ENCODE results near the gene ASRGL1. TPM values are rescaled to one million over a fixed set of nuclear protein-coding genes. Genes with fewer than 3 reads are reported as not detected.

ASRGL1 gene
- total and polyA plus RNA-seq, 4 donors, result 24.5 to 65.2 (median 44.0) TPM

DNA sequence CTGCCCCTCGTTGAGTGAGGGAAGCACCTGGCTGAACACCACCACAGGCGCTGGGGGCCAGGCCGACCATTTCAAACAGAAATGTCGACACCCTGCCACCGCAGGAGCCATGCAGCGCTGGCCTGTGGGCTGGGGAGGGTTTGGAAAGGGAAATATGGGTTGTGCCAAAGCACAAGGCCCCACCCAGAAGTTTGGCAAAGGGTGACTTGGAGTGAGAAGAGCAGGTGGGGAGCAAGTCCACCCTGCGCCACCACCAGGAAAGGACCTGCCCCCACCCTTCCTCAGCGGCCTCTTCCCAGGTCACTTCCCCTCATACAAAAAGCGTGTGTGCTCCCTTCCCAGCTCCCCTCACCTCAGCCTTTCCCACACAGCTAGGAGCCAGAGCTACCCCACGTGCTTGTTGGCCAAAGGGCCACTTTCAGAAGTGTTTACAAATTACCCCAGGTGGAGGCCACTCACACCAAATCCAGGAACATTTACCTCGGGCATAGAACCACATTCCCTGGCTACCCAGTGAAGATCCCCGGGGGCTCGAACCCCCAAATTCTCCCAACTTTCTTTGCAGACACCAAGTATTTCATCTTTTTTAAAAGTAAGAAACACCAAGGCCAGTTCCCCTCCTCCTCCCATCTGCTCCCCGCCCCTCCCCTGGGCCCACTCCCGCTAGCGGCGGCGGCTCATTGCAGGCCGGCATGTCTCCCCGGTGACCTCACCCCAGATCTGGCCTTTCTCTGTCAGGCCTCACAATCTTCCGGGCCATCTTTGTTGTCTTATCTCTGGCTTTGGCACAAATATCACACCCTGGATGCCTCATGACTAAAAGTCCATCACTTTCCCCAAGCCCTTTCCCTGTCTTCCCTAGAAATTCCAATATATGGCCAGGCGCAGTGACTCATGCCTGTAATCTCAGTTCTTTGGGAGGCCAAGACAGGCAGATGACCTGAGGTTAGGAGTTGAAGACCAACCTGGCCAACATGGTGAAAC lies 61.1 kb downstream of the ASRGL1 start:
- H3K27ac ChIP-seq (ENCODE audit: low read depth, low read length), result peak overlapping the region; percentile 96
- no peak for DNase-seq (ENCODE audit: low read depth in 4 of 6, low spot score in 6 of 6)
- H3K4me1 ChIP-seq (ENCODE audit: control insufficient read depth, insufficient read depth, low read length), result peaks cover 70% of the 10 kb centered on the region

DNA sequence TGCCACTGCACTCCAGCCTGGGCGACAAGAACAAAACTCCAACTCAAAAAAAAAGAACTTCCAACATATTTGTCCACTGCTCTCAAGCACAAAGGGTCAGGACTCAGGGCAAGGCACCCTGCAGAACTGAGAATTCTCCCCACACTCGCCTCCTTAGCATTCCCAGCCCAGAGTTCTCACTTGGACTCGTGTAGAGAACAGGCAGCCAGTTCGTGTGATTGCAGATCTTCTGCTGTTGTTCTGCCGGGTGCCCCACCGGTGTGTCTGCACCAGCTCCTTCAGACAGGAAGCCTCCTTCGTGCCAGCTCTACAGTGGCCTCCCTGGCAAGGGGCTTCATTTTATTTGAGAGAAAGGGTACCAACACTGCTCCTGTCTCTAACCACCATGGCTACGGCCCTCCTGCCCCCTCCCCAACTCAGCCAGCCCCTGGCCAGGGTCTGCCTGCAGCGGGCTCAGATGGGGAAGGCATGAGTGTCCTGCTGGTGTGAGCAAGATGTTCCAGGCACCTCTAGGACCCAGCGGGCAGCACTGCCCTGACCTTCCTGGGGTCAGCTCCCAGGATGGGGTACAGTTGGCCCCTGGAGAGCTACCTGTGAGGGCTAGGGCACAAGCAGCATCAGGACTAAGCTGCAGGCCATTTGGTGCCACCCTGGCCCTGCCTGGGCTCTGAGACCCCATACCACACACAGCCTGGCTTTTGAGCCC lies 62.1 kb downstream of the ASRGL1 start:
- Histone ChIP-seq H3K27me3 (ENCODE audit: control insufficient read depth, insufficient read depth, low read length) (no peaks in the 10 kb centered on the region), H3K4me3 (ENCODE audit: low read depth, low read length) (no peak overlapping the region), H3K36me3 (ENCODE audit: control insufficient read depth, insufficient read depth, low read length) (peaks cover 5% of the 10 kb centered on the region), H3K9me3 (ENCODE audit: control insufficient read depth, insufficient read depth, low read length) (no peaks in the 10 kb centered on the region), H3K4me1 (ENCODE audit: control insufficient read depth, insufficient read depth, low read length) (peaks cover 73% of the 10 kb centered on the region), H3K27ac (ENCODE audit: low read depth, low read length) (peak overlapping the region; percentile 96)
- peak in 1 of 6 donors; percentile 56 for DNase-seq (ENCODE audit: low read depth in 4 of 6, low spot score in 6 of 6)
- 50% methylated on average over 7 of the region's 10 CpGs for WGBS (ENCODE audit: insufficient coverage)

More for the DNA sequence above, 61.1 kb downstream of the ASRGL1 start:
- H3K4me3 ChIP-seq (ENCODE audit: low read depth, low read length), result no peak overlapping the region
- peaks cover 5% of the 10 kb centered on the region for H3K36me3 ChIP-seq (ENCODE audit: control insufficient read depth, insufficient read depth, low read length)
- no peaks in the 10 kb centered on the region for H3K27me3 ChIP-seq (ENCODE audit: control insufficient read depth, insufficient read depth, low read length)
- WGBS (ENCODE audit: insufficient coverage), result 49% methylated on average over 19 of the region's 22 CpGs
- H3K9me3 ChIP-seq (ENCODE audit: control insufficient read depth, insufficient read depth, low read length), result no peaks in the 10 kb centered on the region

DNA sequence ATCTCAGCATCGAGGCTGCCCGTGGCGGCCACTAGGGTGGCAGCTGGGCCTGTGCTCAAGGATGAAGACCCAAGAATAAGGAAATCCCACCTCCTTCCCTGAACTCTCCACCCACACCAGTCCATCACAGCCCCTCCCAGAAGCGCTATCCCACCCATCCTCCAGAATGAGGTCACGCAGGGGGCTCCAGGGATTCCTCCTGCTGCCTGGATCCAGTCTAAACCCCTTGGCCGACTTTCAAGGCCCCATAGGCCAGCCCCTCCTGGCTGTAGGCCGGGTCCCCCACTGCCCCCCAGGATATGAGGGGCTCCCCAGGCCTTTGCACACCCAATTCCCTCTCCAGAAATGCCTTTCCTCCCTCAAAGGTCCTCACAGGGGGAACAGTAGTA lies 62.6 kb downstream of the ASRGL1 start:
- Histone ChIP-seq H3K4me1 (ENCODE audit: control insufficient read depth, insufficient read depth, low read length) (peaks cover 70% of the 10 kb centered on the region), H3K4me3 (ENCODE audit: low read depth, low read length) (no peak overlapping the region), H3K27ac (ENCODE audit: low read depth, low read length) (peak overlapping the region; percentile 96), H3K27me3 (ENCODE audit: control insufficient read depth, insufficient read depth, low read length) (no peaks in the 10 kb centered on the region), H3K9me3 (ENCODE audit: control insufficient read depth, insufficient read depth, low read length) (no peaks in the 10 kb centered on the region), H3K36me3 (ENCODE audit: control insufficient read depth, insufficient read depth, low read length) (peaks cover 5% of the 10 kb centered on the region)
- 20% methylated on average over 6 of the region's 7 CpGs for WGBS (ENCODE audit: insufficient coverage)
- peak in 3 of 6 donors; percentile 37 to 79 (median 47) for DNase-seq (ENCODE audit: low read depth in 4 of 6, low spot score in 6 of 6)

DNA sequence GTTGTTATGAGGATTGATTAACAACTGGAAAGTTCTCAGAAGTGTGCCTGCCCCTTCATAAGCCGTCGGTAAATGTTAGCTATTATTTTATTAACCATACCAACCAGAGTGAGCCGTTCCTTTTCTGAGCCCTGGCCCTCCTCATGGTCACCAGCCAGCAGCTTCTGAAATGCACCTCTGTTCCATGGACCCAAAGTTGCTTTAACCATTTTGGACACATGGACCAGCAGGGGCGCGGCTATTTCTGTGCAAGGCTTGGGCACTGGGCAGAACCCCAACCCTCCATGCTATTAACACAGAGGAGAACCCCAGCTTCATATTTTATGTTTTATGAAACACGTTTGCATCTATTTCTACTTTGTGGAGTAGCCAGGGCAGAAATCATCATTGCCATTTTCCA lies 63.0 kb downstream of the ASRGL1 start:
- Histone ChIP-seq H3K4me1 (ENCODE audit: control insufficient read depth, insufficient read depth, low read length) (peaks cover 66% of the 10 kb centered on the region), H3K27me3 (ENCODE audit: control insufficient read depth, insufficient read depth, low read length) (no peaks in the 10 kb centered on the region), H3K36me3 (ENCODE audit: control insufficient read depth, insufficient read depth, low read length) (peaks cover 5% of the 10 kb centered on the region), H3K4me3 (ENCODE audit: low read depth, low read length) (no peak overlapping the region), H3K27ac (ENCODE audit: low read depth, low read length) (peak overlapping the region; percentile 96), H3K9me3 (ENCODE audit: control insufficient read depth, insufficient read depth, low read length) (no peaks in the 10 kb centered on the region)
- no peak for DNase-seq (ENCODE audit: low read depth in 4 of 6, low spot score in 6 of 6)
- WGBS (ENCODE audit: insufficient coverage), result 43% methylated on average over 3 of the region's 6 CpGs

DNA sequence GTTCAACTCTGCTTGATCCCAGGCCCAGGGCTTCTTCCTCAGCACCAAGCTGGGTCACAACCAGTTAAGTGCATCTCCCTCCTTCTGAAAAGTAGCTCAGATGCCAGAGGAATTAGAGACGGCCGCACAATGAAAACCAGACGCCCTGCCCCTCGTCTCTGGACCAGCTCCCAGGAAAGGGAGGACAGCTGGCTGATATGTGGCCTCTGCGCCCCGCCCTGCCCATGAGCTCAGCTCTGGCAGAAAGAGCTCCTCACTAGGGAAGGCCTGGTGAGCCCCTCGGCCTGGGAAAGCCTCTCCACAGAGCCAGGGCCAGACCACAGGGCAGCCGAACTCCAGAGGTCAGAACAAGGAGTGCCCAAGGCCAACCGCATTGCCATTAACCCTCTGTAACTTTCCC lies 63.5 kb downstream of the ASRGL1 start:
- Histone ChIP-seq H3K4me1 (ENCODE audit: control insufficient read depth, insufficient read depth, low read length) (peaks cover 62% of the 10 kb centered on the region), H3K27ac (ENCODE audit: low read depth, low read length) (peak overlapping the region; percentile 96), H3K9me3 (ENCODE audit: control insufficient read depth, insufficient read depth, low read length) (no peaks in the 10 kb centered on the region), H3K36me3 (ENCODE audit: control insufficient read depth, insufficient read depth, low read length) (peaks cover 5% of the 10 kb centered on the region), H3K27me3 (ENCODE audit: control insufficient read depth, insufficient read depth, low read length) (no peaks in the 10 kb centered on the region), H3K4me3 (ENCODE audit: low read depth, low read length) (no peak overlapping the region)
- WGBS (ENCODE audit: insufficient coverage), result 22% methylated on average over 9 of the region's 9 CpGs
- peak in 5 of 6 donors; percentile 72 to 95 (median 85) for DNase-seq (ENCODE audit: low read depth in 4 of 6, low spot score in 6 of 6)

DNA sequence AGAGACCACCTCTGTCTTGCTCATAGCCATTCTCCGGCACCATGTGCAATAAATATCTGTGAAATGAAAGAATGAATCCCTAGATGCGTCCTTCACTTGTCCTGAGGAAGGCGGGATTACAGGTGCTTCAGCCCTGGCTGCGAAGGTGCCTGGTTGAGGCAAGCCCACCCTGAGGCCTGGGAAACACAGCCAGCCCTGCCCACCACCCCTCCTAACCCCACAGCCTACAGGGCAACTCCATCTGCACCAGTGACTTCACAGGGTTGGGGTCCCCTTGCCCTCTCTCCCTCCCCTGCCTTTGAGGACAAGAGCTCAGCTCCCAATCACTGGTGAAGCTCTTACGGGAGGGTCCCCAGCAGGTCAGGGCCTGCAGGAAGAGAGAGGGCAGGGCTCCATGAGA lies 64.1 kb downstream of the ASRGL1 start:
- H3K36me3 ChIP-seq (ENCODE audit: control insufficient read depth, insufficient read depth, low read length), result peaks cover 5% of the 10 kb centered on the region
- H3K27me3 ChIP-seq (ENCODE audit: control insufficient read depth, insufficient read depth, low read length), result no peaks in the 10 kb centered on the region
- no peak for DNase-seq (ENCODE audit: low read depth in 4 of 6, low spot score in 6 of 6)
- H3K27ac ChIP-seq (ENCODE audit: low read depth, low read length), result peak overlapping the region; percentile 96
- no peaks in the 10 kb centered on the region for H3K9me3 ChIP-seq (ENCODE audit: control insufficient read depth, insufficient read depth, low read length)
- H3K4me3 ChIP-seq (ENCODE audit: low read depth, low read length), result no peak overlapping the region
- H3K4me1 ChIP-seq (ENCODE audit: control insufficient read depth, insufficient read depth, low read length), result peaks cover 64% of the 10 kb centered on the region
- 74% methylated on average over 4 of the region's 5 CpGs for WGBS (ENCODE audit: insufficient coverage)

DNA sequence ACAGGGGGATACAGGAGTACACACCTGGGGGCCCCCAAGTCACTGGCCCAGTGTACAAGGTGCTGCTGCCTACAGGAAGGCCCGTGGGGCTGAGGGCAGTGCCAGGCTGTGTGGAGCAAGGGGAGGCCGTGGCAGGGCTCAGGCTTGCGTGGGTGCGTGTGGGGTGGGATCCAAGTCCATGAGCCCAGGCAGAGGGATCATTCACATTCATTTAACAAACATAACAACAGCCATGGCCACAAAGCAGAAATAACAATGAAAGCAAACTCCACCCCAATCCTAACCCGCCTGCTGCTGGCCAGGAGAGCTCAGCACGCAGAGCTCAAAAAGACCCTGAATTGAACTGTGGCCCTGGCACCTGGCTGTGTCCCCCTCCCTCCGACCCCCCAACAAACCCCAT lies 64.6 kb downstream of the ASRGL1 start:
- WGBS (ENCODE audit: insufficient coverage), result 45% methylated on average over 3 of the region's 7 CpGs

DNA sequence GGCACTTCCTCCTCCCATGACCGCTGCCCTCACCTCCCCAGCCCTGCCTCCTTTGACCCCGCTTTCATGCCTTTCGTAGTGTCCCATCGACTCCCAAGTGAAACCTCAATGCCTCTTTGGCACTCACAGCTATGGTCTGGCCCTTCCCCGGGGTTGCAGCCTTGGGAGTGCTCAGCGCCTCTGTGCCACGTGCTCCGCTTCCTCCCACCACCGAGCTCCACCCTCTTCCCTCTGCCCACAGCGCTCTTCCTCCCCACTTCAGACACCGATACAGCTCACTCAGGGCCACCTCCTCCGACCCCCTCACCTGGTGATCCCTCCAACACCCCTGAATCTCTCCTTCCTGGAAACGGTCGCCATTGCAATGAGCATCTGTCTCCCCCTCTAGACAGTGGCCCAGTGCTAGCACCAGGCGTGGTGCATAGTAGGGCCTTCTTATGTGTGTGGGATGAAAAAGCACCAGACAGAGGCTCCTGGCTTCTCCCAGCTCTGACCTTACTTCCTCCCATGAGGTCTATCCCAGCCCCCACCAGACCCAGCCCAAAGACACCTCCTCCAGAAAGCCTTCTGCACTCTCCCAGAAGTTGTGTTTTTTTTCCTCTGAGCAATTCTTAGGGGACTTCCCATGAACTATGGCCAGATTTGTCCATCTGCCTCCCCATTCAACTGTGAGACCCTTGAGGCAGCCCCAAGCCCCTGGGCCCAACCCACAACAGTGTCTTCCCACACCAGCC lies 65.1 kb downstream of the ASRGL1 start:
- Histone ChIP-seq H3K4me3 (ENCODE audit: low read depth, low read length) (no peak overlapping the region), H3K27ac (ENCODE audit: low read depth, low read length) (peak overlapping the region; percentile 96), H3K4me1 (ENCODE audit: control insufficient read depth, insufficient read depth, low read length) (peaks cover 61% of the 10 kb centered on the region), H3K36me3 (ENCODE audit: control insufficient read depth, insufficient read depth, low read length) (peaks cover 5% of the 10 kb centered on the region), H3K27me3 (ENCODE audit: control insufficient read depth, insufficient read depth, low read length) (no peaks in the 10 kb centered on the region), H3K9me3 (ENCODE audit: control insufficient read depth, insufficient read depth, low read length) (no peaks in the 10 kb centered on the region)
- no peak for DNase-seq (ENCODE audit: low read depth in 4 of 6, low spot score in 6 of 6)
- WGBS (ENCODE audit: insufficient coverage), result 64% methylated on average over 12 of the region's 15 CpGs

More for the DNA sequence above, 64.6 kb downstream of the ASRGL1 start:
- peak overlapping the region; percentile 96 for H3K27ac ChIP-seq (ENCODE audit: low read depth, low read length)
- no peaks in the 10 kb centered on the region for H3K9me3 ChIP-seq (ENCODE audit: control insufficient read depth, insufficient read depth, low read length)
- DNase-seq (ENCODE audit: low read depth in 4 of 6, low spot score in 6 of 6), result no peak
- H3K27me3 ChIP-seq (ENCODE audit: control insufficient read depth, insufficient read depth, low read length), result no peaks in the 10 kb centered on the region
- H3K4me1 ChIP-seq (ENCODE audit: control insufficient read depth, insufficient read depth, low read length), result peaks cover 64% of the 10 kb centered on the region
- H3K36me3 ChIP-seq (ENCODE audit: control insufficient read depth, insufficient read depth, low read length), result peaks cover 5% of the 10 kb centered on the region
- H3K4me3 ChIP-seq (ENCODE audit: low read depth, low read length), result no peak overlapping the region

DNA sequence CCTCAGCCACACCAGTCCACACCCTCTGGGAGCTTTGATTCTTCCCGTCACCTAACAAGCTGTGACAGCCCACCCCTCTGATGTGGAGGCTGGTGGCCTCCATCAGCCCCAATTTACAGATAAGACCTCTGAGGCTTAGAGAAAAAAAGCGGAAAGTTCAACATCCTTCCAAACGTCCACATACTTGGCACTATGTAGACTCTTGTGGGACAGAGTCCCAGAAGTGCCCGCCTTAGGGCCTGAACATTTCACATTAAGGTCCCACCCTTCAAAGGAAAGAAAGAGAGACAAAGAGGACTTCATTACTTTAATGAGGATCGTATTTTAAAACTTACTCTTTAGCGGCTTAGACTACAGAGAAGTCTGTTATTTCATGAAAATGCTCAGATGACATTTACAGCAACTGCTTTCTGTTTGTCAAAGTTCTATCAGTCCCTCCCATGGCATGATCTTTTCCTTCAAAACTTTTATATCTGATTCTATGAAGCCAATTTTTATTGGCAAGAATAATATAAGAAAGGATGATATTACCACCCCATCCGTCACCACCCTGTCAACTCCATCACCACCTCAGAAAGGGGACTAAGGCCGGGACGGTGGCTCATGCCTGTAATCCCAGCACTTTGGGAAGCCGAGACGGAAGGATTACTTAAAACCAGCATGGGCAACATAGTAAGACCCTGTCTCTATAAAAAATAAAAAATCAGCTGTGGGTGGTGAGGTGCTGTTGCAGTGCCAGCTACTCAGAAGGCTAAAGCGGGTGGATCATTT lies 65.9 kb downstream of the ASRGL1 start:
- 78% methylated on average over 2 of the region's 12 CpGs for WGBS (ENCODE audit: insufficient coverage)
- Histone ChIP-seq H3K4me1 (ENCODE audit: control insufficient read depth, insufficient read depth, low read length) (peaks cover 56% of the 10 kb centered on the region), H3K9me3 (ENCODE audit: control insufficient read depth, insufficient read depth, low read length) (no peaks in the 10 kb centered on the region), H3K36me3 (ENCODE audit: control insufficient read depth, insufficient read depth, low read length) (peaks cover under 1% of the 10 kb centered on the region), H3K4me3 (ENCODE audit: low read depth, low read length) (no peak overlapping the region), H3K27ac (ENCODE audit: low read depth, low read length) (peak overlapping the region; percentile 96), H3K27me3 (ENCODE audit: control insufficient read depth, insufficient read depth, low read length) (no peaks in the 10 kb centered on the region)
- no peak for DNase-seq (ENCODE audit: low read depth in 4 of 6, low spot score in 6 of 6)

Data from spinal cord (tissue), 10 donors.